Uterus (tissue), 4 donors: ENCODE results near the gene MED31. TPM values are rescaled to one million over a fixed set of nuclear protein-coding genes. Genes with fewer than 3 reads are reported as not detected.

ENCODE experiments used
- DNase-seq, 2 donors: peaks; one replicate each; pipeline ENCODE4 v3.0.0-alpha.2; 2019 to 2020
- H3K27ac ChIP-seq, 2 donors: fragments of 200-600 bp; sonication (generic); 1 replicate in 1 of 2; 2 replicates in 1 of 2; pipeline ENCODE4 v1.5.1; 2016 to 2018
- H3K27me3 ChIP-seq, 2 donors: fragments of 200-600 bp; sonication (generic); one replicate each; pipeline ENCODE4 v1.5.1; 2018 to 2019; ENCODE audit warnings: control low read depth in 1 of 2
- H3K36me3 ChIP-seq, 2 donors: fragments of 200-600 bp; sonication (generic); one replicate each; pipeline ENCODE4 v1.5.1; 2019; ENCODE audit warnings: control low read depth in 1 of 2
- H3K4me1 ChIP-seq, 2 donors: fragments of 200-600 bp; sonication (generic); one replicate each; pipeline ENCODE4 v1.5.1; 2018 to 2019; ENCODE audit warnings: control low read depth in 1 of 2
- H3K4me3 ChIP-seq, 2 donors: fragments of 200-600 bp; sonication (generic); 1 replicate in 1 of 2; 2 replicates in 1 of 2; pipeline ENCODE4 v1.5.1; 2018 to 2019; ENCODE audit warnings: mild to moderate bottlenecking in 1 of 2
- H3K9me3 ChIP-seq, 2 donors: fragments of 200-600 bp; sonication (generic); one replicate each; pipeline ENCODE4 v1.5.1; 2019; ENCODE audit warnings: control low read depth in 1 of 2
- POLR2A ChIP-seq, 2 donors: fragments of 450-650 bp; IDR thresholded peaks; one replicate each; pipeline ENCODE4 v1.6.1; 2016; ENCODE audit warnings: antibody characterized with exemption in 2 of 2, mild to moderate bottlenecking in 1 of 2, moderate library complexity in 1 of 2
- intact Hi-C: fragments of 100-400 bp; cut with DNase I; formaldehyde crosslinking; loops from one replicate; pipeline ENCODE4 v1.15.1; 2023; ENCODE audit warnings: low total_unique reads
- total RNA-seq, 4 donors: library from RNA; depleted of rRNA in 3 of 4; stranded (reverse); fragments of >200 nt in 3 of 4; gene quantifications; one replicate each; pipeline versions ENCODE4 v1.1.0 to v1.2.4, GENCODE V29; 2014 to 2023
- TF ChIP-seq, protein P1 (sequence below), 4 experiments: fragments of 200-600 bp in 2 of 4; fragments of 450-650 bp in 2 of 4; sonication (generic) in 2 of 4; IDR thresholded peaks; one replicate each; pipeline ENCODE4 v1.5.1; 2016 to 2019; ENCODE audit warnings: antibody characterized with exemption in 4 of 4, mild to moderate bottlenecking in 2 of 4, moderate library complexity in 1 of 4
- donor health status: DM: yes; HTN: yes; CAD: no.

Gene MED31
- total RNA-seq, 4 donors from 2014 or later, result 1.5 to 49.7 (median 15.7) TPM

DNA sequence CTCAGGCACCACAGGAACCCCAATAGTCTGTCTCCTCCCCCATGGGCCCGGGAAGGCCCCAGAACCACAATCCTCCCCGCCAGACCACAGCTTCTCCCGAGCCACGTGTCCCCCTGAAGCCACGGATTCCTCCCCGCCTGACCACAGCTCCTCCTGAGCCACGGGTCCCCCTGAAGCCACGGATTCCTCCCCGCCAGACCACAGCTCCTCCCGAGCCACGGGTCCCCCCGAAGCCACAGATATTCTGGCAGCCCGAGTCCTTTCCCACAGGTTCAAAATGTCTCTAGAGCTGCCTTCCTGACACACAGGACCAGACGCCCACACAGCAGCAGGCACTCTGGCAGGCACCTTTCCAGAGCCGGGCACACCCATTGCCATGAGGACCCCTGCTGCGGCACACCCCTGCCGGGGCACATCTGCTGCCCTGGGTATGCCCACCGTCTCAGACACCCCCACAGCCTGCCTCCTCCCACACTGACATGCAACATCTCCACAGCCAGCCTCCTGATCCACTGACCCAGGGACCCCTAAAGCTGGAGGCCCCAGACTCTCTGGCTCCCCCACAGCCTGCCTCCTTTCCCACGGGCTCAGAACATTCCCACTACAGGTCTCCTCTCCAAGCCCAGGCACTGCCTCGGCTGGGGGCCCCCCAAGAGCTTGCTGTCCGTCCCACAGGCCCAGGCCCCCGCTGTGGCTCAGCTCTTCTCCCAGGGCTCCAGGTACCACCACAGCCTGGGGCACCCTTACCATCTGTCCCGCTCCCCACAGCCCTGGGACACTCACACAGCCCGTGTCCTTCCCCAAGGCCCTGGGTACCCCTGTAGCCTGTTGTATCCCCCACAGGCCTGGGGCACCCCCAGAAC lies 13.1 kb downstream of the MED31 start:
- Histone ChIP-seq H3K9me3 (no peaks in the 10 kb centered on the region), H3K4me3 (no peak overlapping the region), H3K27me3 (no peaks in the 10 kb centered on the region), H3K36me3 (no peaks in the 10 kb centered on the region), H3K27ac (no peak overlapping the region), H3K4me1 (peaks cover 0 to 13% of the 10 kb centered on the region in 2 donors)
- intact Hi-C loops, result no loop called here
- DNase-seq, result no peak
- TF ChIP-seq, protein P1, sequence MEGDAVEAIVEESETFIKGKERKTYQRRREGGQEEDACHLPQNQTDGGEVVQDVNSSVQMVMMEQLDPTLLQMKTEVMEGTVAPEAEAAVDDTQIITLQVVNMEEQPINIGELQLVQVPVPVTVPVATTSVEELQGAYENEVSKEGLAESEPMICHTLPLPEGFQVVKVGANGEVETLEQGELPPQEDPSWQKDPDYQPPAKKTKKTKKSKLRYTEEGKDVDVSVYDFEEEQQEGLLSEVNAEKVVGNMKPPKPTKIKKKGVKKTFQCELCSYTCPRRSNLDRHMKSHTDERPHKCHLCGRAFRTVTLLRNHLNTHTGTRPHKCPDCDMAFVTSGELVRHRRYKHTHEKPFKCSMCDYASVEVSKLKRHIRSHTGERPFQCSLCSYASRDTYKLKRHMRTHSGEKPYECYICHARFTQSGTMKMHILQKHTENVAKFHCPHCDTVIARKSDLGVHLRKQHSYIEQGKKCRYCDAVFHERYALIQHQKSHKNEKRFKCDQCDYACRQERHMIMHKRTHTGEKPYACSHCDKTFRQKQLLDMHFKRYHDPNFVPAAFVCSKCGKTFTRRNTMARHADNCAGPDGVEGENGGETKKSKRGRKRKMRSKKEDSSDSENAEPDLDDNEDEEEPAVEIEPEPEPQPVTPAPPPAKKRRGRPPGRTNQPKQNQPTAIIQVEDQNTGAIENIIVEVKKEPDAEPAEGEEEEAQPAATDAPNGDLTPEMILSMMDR (IDR thresholded peaks at IDR 0.05), result no peak
- TF ChIP-seq POLR2A (IDR thresholded peaks at IDR 0.05), result no peak

DNA sequence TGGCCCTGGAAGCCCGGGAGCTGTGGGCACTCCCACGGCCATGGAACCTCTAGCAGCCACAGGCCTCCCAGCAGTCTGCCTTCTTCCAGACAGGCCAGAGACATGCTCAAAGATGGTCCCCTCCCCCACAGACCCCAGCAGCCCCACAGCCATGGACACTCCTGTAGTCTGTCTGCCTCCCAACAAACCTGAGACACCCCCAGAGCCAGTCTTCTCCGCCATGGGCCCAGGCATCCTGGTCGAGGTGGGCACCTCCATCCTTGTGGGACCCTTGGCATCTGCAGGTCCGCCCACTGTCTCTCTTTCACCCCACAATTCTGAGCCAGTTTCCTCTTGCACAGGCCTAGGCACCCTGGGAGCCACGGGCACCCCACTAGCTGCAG lies 14.0 kb downstream of the MED31 start:
- Histone ChIP-seq H3K4me1 (peaks cover 0 to 13% of the 10 kb centered on the region in 2 donors), H3K9me3 (no peaks in the 10 kb centered on the region), H3K27me3 (no peaks in the 10 kb centered on the region), H3K36me3 (no peaks in the 10 kb centered on the region), H3K27ac (no peak overlapping the region), H3K4me3 (no peak overlapping the region)
- intact Hi-C loops, result no loop called here
- no peak for DNase-seq
- TF ChIP-seq, protein P1 (IDR thresholded peaks at IDR 0.05), result no peak
- no peak for TF ChIP-seq POLR2A (IDR thresholded peaks at IDR 0.05)

DNA sequence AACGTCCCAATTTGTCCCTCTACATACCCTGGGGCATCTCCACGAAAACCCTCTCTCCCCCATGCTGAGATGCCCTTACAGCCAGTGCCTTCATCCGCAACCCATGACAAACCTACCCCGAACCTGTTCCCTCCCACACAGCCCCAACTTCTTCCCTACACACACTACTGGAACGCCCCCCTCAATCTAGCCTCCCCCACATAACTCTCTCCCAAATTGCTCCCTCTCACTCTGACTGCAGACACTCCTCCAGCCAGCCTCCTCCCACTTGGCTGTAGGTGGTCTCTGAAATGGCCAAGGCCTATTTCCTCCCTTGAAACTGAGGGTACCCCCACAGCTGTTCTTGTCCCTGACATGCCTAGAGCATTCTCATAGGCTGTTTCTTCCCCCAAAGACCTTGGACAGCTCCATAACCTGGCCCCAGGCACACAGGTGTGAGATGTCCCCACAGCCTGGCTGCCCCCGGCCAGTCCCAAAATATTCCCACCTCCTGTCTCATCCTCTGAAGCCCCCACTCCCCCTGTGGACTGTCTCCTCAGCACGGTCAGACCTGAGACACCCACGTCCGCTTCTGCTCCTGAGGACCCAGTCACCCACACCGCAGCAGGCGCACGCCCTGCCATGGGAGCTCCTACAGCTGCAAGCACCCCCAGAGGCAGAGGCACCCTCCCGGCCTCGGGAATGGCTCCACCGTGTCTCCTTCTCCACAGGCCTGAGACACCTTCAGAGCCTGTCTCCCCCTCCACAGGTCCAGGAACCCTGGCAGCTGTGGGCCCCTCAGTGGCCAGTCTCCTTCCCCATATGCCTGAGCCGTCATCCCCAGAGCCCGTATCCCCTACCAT lies 14.6 kb downstream of the MED31 start:
- no peak for DNase-seq
- Histone ChIP-seq H3K4me1 (peaks cover 0 to 13% of the 10 kb centered on the region in 2 donors), H3K36me3 (no peaks in the 10 kb centered on the region), H3K9me3 (no peaks in the 10 kb centered on the region), H3K27ac (no peak overlapping the region), H3K27me3 (no peaks in the 10 kb centered on the region), H3K4me3 (no peak overlapping the region)
- TF ChIP-seq POLR2A (IDR thresholded peaks at IDR 0.05), result no peak
- TF ChIP-seq, protein P1 (IDR thresholded peaks at IDR 0.05), result no peak
- intact Hi-C loops, result no loop called here

DNA sequence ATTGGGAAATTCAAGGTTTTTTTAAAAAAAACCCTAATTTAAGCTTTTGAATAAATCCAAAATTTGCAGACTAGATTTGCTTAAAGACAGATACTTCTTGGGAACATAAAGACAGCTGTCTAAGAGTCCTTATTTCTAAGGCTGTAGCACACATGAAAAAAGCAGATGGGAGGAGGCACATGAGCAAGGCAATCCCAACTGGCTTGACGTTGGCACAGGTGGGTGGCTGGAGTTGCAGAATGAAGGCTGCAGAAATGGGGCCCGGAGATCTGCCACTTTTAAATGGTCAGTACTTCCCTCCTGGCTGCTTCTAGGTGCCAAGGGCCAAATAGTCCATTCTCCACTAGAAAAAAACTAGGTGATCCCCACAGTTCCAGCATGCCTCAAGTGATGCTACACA lies 15.3 kb downstream of the MED31 start:
- Histone ChIP-seq H3K36me3 (no peaks in the 10 kb centered on the region), H3K27me3 (no peaks in the 10 kb centered on the region), H3K4me1 (peaks cover 0 to 13% of the 10 kb centered on the region in 2 donors), H3K27ac (no peak overlapping the region), H3K9me3 (no peaks in the 10 kb centered on the region), H3K4me3 (no peak overlapping the region)
- intact Hi-C loops, result no loop called here
- no peak for TF ChIP-seq POLR2A (IDR thresholded peaks at IDR 0.05)
- TF ChIP-seq, protein P1 (IDR thresholded peaks at IDR 0.05), result no peak
- no peak for DNase-seq

DNA sequence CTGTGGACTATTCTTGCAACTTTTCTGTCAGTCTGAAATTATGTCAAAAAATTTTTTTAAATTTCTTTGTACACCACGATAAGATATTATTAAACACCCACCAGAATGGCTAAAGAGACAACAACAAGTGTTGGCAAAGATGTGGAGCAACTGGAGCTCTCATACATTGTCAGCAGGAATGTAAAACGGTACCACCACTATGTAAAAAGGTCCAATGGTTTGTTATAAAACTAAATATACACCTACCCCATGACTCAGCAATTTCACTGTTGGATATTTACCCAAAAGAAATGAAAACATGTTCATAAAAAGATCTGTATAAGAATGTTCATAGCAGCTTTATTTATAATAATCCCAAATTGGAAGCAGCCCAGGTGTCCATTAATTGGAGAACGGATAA lies 18.1 kb downstream of the MED31 start:
- no peak for TF ChIP-seq POLR2A (IDR thresholded peaks at IDR 0.05)
- TF ChIP-seq, protein P1 (IDR thresholded peaks at IDR 0.05), result no peak
- Histone ChIP-seq H3K27me3 (no peaks in the 10 kb centered on the region), H3K4me3 (no peak overlapping the region), H3K4me1 (no peaks in the 10 kb centered on the region), H3K9me3 (no peaks in the 10 kb centered on the region), H3K36me3 (no peaks in the 10 kb centered on the region), H3K27ac (no peak overlapping the region)
- intact Hi-C loops, result loop anchor here (5.0 kb wide), 1 partner anchor 1639 kb away; no protein-coding TSS in a partner anchor
- no peak for DNase-seq
